ENCODE data around the gene ZNF469.
"Not testable (repeated sequence)": the region's sequence is repeated elsewhere in the genome, so short reads cannot be mapped to it uniquely, and the experiment has no call there.

ZNF469 gene

DNA sequence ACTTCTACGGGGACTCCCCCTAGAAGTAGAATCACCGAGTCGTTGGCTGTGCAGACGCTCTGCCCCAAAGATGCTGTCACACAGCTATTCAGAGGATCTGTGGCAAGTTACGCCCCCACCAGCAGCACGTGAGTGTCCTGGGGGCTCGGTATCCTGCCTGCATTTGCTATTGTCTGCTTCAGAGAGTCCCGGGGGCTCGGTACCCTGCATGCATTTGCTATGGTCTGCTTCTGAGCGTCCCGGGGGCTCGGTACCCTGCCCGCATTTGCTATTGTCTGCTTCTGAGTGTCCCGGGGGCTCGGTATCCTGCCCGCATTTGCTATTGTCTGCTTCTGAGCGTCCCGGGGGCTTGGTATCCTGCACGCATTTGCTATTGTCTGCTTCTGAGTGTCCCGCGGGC lies 23.8 kb upstream of the ZNF469 start:
- no peak for DNase-seq

GRCh38 chr16:88360401-88360800 lies 22.4 kb upstream of the ZNF469 start:
- not testable (repeated sequence) for DNase-seq

- DNase-seq, result no peak
Observed at GRCh38 chr16:88360999-88361398, 21.8 kb upstream of the ZNF469 start.

- no peak for DNase-seq
Observed at GRCh38 chr16:88361775-88362174, 21.0 kb upstream of the ZNF469 start.

- DNase-seq, result no peak
Observed at GRCh38 chr16:88363239-88363891, 19.4 kb upstream of the ZNF469 start.

DNA sequence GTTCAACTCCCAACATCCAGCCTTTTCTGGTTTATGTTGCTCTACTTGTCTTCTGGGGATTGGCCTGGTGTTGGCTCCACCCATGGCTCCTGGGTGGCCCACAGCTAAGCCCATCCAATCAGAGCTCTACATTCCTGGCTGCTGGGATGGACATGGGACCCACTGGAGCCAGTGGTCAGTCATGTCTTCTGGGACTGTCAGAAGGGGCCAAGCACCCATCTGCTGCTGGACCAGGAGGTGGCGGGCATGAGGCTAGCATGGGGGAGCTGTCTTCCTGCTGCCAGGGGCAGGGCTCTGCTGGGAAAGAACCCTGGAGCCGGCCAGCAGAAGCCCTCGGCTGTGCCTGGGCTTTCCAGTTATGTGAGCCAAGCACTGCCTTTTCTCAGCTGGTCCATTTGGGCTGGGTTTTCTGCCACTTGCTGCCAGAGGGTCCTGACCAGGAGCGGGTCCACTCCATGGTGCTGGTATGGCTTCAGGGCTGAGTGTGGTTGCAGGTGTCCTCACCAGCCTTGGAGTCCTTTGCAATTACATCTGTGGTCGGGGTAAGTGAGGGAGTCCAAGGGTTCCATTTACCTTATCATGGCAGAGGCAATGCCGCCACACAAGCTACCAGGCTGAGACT lies 17.4 kb upstream of the ZNF469 start:
- DNase-seq, result no peak

GRCh38 chr16:88366032-88366703 lies 16.6 kb upstream of the ZNF469 start:
- DNase-seq, result no peak

- no peak for DNase-seq
Observed at GRCh38 chr16:88366704-88367047, 16.1 kb upstream of the ZNF469 start.

DNA sequence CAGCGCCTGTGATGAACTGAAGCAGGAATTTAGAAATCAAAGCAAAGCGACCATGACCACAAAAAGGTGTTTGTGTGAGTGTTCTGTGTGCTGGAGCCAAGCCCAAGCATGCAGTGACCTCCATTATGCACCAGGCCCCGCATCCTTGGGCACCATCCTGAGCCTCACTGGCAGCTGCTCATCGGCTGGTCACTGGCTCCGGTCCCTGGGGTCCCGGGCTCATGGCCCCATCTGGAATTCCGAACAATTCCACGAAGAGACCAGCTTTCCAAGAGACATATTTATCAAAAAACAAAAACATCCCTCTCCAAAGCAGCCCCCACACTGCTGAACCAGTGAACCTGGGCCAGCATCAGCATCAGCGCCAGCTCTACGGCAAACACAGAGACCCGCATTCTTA lies 15.2 kb upstream of the ZNF469 start:
- no peak for DNase-seq

DNA sequence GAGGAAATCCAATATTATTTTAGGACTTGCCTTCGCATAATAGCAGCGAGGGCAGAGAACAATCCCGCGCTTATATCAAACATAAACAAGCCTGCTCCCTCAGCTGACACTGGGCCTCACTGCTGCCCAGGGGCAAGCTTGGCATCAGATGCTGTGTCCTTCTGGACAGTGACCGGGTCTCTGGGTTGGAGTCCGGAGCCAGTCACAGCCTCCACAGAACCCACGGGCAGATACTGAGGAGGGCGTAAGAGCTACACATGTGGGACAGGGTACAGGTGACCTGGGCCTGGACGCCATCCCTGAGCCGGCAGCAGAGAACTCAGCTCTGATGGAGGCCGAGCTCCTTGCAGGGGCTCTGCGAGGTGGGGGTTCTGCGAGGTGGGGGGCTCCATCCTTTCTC lies 14.7 kb upstream of the ZNF469 start:
- DNase-seq, result no peak

- DNase-seq, result no peak
Observed at GRCh38 chr16:88368994-88369393, 13.8 kb upstream of the ZNF469 start.

DNA sequence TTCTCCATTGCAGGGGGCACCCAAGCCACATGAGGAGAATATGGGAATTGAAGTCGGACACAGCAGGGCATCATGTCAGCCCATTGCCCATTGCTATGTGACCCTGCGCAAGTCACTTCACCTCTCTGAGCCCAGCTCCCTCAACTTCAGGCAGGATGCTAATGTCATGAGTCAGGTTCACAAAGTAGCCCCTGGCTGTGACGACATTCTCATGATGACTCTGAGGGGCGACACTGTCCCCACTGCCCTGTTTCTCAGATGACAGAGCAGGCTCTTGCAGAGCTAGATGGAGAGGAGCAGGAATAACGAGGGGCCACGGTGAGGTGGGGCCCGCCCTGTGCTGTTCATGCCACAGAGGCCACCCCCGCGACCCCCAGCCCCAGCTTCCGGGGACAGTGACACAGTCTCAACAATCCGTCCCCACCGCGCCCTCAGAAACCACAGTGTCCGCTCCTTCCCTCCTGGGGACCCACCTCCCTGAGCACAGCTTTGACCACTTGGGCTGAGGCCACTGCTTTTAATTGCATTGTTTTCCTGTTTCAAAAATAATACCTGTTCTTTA lies 13.2 kb upstream of the ZNF469 start:
- no peak for DNase-seq

GRCh38 chr16:88370365-88370764 lies 12.4 kb upstream of the ZNF469 start:
- no peak for DNase-seq

- no peak for DNase-seq
Observed at GRCh38 chr16:88372522-88372921, 10.2 kb upstream of the ZNF469 start.

- no peak for DNase-seq
Observed at GRCh38 chr16:88373211-88373610, 9.5 kb upstream of the ZNF469 start.

DNA sequence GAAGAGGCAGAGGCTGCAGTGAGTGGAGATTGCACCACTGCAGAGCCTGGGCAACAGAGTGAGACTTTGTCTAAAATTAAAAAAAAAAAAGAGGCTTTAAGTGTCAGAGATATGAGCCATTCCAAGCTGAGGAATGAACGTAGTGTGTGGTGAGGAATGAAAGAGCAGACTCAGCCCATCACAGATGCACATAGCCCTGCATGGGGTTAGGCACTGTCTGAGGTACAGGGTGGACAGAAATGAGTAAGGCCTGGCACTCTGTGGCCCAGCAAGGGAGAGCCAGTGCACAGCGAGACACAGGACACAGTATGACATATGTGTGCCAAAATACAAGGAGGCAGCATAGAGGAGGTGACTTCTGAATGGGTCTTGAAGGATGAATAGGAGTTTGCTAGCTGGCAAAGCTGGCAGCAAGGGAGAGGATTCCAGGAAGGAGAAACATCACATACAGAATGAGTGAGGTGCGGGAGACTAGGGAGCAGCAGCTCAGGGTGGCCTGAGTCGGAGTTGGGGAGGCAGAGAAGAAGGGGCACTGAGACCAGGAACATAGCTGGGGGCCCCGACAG lies 8.7 kb upstream of the ZNF469 start:
- DNase-seq, result no peak

- no peak for DNase-seq
Observed at GRCh38 chr16:88374736-88375135, 8.0 kb upstream of the ZNF469 start.

- DNase-seq, result no peak
Observed at GRCh38 chr16:88375236-88375975, 7.4 kb upstream of the ZNF469 start.

GRCh38 chr16:88375996-88376834 lies 6.5 kb upstream of the ZNF469 start:
- DNase-seq, result no peak

- DNase-seq, result no peak
Observed at GRCh38 chr16:88376835-88377726, 5.7 kb upstream of the ZNF469 start.

- no peak for DNase-seq
Observed at GRCh38 chr16:88377961-88378360, 4.8 kb upstream of the ZNF469 start.

Measured in CD4-positive, alpha-beta T cell treated with Interferon gamma for 1 hour (primary cell).